HFFc6 (cell line): ENCODE measurements around the gene MRPL54. TPM values are rescaled to one million over a fixed set of nuclear protein-coding genes. Genes with fewer than 3 reads are reported as not detected.

Experiments
- DNase-seq: peaks from one replicate; pipeline ENCODE4 v3.0.0-alpha.2; 2018
- H3K27ac Mint-ChIP-seq: 2 replicates; pipeline ENCODE4 v1.8.0; 2020; ENCODE audit warnings: mild to moderate bottlenecking, mixed read lengths
- H3K27me3 Mint-ChIP-seq: 2 replicates; pipeline ENCODE4 v1.8.0; 2021; ENCODE audit warnings: mild to moderate bottlenecking, moderate library complexity, mixed read lengths; ENCODE audit not compliant: insufficient read depth
- H3K36me3 Mint-ChIP-seq: 2 replicates; pipeline ENCODE4 v1.8.0; 2021; ENCODE audit warnings: low read depth, mixed read lengths
- H3K4me1 Mint-ChIP-seq: 2 replicates; pipeline ENCODE4 v1.8.0; 2020; ENCODE audit warnings: low read depth, mixed read lengths
- H3K4me3 Mint-ChIP-seq: 2 replicates; pipeline ENCODE4 v1.8.0; 2020; ENCODE audit warnings: mild to moderate bottlenecking, moderate library complexity, mixed read lengths
- H3K9me3 Mint-ChIP-seq: 2 replicates; pipeline ENCODE4 v1.8.0; 2020; ENCODE audit warnings: mild to moderate bottlenecking, mixed read lengths
- total RNA-seq, 6 experiments: library from RNA; stranded (reverse); fragmentation: NEBNext Ultra II Directional; extraction: Animal tissue kit (Norgen Biotek cat#: 25700); gene quantifications; 2 replicates in 1 of 6; 3 replicates in 5 of 6; pipeline ENCODE4 v1.2.3, GENCODE V29; 2021
- TF ChIP-seq, protein P1 (sequence below): fragments of 200-600 bp; sonication (generic); IDR thresholded peaks from 2 replicates; pipeline ENCODE4 v1.5.0; 2021; ENCODE audit warnings: antibody characterized with exemption, mild to moderate bottlenecking

MRPL54 gene
- total RNA-seq, 6 experiments from 2014 or later = 69.9 to 84.3 (median 77.9) TPM

DNA sequence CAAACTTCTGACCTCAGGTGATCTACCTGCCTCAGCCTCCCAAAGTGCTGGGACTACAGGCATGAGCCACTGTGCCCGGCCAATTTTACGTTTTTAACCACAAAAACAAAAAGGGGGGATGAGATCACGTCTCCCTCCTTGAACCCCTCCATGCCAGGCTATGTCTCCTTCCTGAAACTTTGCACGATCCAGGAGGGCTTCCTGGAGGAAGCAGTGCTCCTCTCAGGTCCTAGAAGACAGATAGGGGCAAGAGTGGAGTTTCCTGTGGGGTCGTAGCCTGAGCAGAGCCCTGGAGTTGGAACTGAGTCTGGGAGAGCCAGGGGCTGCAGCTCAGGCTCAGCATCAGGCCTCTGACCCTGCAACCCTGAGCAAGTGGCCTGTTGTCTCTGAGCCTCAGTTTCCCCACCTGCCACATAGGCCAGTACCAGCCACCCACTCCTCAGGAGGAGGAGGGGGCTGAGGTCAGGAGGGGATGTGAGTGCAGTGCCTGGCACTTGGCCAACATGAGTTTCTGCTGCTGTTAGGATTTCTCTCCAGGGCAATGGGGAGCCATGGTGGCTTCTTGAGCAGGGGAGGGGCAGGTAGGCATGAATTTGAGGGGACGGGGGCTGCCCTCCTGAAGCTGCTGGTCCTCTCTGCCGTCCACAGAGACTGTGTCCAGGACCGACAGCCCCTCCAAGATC is 17.0 kb upstream of the MRPL54 start:
- H3K27me3 Mint-ChIP-seq = peaks cover 5% of the 10 kb centered on the region; the same call in 1 of the 2 replicates
- no peaks in the 10 kb centered on the region for H3K4me1 Mint-ChIP-seq
- H3K9me3 Mint-ChIP-seq = no peaks in the 10 kb centered on the region
- no peak for DNase-seq
- H3K4me3 Mint-ChIP-seq = no peak overlapping the region
- TF ChIP-seq, protein P1, sequence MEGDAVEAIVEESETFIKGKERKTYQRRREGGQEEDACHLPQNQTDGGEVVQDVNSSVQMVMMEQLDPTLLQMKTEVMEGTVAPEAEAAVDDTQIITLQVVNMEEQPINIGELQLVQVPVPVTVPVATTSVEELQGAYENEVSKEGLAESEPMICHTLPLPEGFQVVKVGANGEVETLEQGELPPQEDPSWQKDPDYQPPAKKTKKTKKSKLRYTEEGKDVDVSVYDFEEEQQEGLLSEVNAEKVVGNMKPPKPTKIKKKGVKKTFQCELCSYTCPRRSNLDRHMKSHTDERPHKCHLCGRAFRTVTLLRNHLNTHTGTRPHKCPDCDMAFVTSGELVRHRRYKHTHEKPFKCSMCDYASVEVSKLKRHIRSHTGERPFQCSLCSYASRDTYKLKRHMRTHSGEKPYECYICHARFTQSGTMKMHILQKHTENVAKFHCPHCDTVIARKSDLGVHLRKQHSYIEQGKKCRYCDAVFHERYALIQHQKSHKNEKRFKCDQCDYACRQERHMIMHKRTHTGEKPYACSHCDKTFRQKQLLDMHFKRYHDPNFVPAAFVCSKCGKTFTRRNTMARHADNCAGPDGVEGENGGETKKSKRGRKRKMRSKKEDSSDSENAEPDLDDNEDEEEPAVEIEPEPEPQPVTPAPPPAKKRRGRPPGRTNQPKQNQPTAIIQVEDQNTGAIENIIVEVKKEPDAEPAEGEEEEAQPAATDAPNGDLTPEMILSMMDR = no peak
- no peaks in the 10 kb centered on the region for H3K36me3 Mint-ChIP-seq
- no peak overlapping the region for H3K27ac Mint-ChIP-seq

GRCh38 chr19:3746371-3747056 is 16.0 kb upstream of the MRPL54 start:
- Mint-ChIP-seq H3K27ac (no peak overlapping the region), H3K9me3 (no peaks in the 10 kb centered on the region), H3K4me1 (no peaks in the 10 kb centered on the region), H3K4me3 (no peak overlapping the region), H3K36me3 (no peaks in the 10 kb centered on the region), H3K27me3 (peaks cover 5% of the 10 kb centered on the region; the same call in 1 of the 2 replicates)
- TF ChIP-seq, protein P1 = no peak
- no peak for DNase-seq

DNA sequence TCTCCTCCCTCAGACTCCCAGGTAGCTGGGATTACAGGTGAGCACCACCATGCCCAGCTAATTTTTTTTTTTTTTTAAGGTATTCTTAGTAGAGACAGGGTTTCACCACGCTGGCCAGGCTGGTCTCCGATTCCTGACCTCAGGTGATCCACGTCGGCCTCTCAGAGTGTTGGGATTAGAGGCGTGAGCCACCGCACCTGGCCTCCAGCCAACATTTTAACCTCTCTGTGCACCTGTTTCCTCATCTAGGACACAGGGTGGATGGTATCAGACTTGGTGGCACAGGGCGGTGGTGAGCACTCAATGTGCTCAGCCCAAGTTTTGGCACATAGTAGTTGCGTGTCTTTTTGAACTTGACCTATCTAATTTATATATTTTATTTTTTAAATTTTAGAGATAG is 13.5 kb upstream of the MRPL54 start:
- TF ChIP-seq, protein P1 = no peak
- Mint-ChIP-seq H3K4me1 (no peaks in the 10 kb centered on the region), H3K4me3 (no peak overlapping the region), H3K27me3 (peaks cover 2% of the 10 kb centered on the region; the same call in 1 of the 2 replicates), H3K36me3 (no peaks in the 10 kb centered on the region; the same call in 1 of the 2 replicates), H3K9me3 (no peaks in the 10 kb centered on the region), H3K27ac (no peak overlapping the region)
- DNase-seq = no peak

- Mint-ChIP-seq H3K9me3 (no peaks in the 10 kb centered on the region), H3K4me3 (no peak overlapping the region), H3K27ac (no peak overlapping the region), H3K36me3 (no peaks in the 10 kb centered on the region; the same call in 1 of the 2 replicates), H3K4me1 (no peaks in the 10 kb centered on the region), H3K27me3 (peaks cover 2% of the 10 kb centered on the region; the same call in 1 of the 2 replicates)
- TF ChIP-seq, protein P1 = no peak
- no peak for DNase-seq
These were observed 12.3 kb upstream of the MRPL54 start for GRCh38 chr19:3750211-3750610.

DNA sequence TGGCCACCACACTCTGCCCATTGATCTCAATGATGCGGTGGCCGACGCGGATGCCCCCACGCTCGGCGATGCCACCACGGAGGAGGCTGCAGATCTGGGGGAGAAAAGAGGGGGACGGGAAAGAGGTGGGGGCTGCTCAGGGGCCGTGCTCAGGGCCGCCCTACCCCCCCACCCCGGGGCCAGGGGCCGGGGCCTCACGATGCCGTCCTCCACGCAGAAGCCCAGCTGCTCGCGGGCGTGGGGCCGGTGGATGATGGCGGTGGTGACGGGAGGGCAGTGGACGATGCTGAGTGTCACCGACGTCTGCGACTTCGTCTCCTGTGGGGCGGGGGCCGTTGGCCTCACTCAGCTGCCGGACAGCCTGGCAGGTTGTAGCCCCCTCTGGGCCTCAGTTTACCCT is 11.2 kb upstream of the MRPL54 start:
- no peak for DNase-seq
- no peaks in the 10 kb centered on the region for H3K9me3 Mint-ChIP-seq

More for the DNA sequence above, 11.2 kb upstream of the MRPL54 start:
- Mint-ChIP-seq H3K36me3 (no peaks in the 10 kb centered on the region; the same call in 1 of the 2 replicates), H3K27ac (no peak overlapping the region), H3K4me1 (no peaks in the 10 kb centered on the region), H3K4me3 (no peak overlapping the region), H3K27me3 (peaks cover 2% of the 10 kb centered on the region; the same call in 1 of the 2 replicates)
- TF ChIP-seq, protein P1 = no peak
